Skeletal muscle tissue (tissue), 4 donors: ENCODE measurements around the gene CYP1B1. TPM values are rescaled to one million over a fixed set of nuclear protein-coding genes. Genes with fewer than 3 reads are reported as not detected.

Experiments
- H3K27ac ChIP-seq: one replicate; pipeline ENCODE4 v1.7.0; 2013; ENCODE audit warnings: mild to moderate bottlenecking, low read depth, low read length, inconsistent platforms
- H3K27me3 ChIP-seq, 3 donors: one replicate each; pipeline ENCODE4 v1.7.0; 2013; ENCODE audit warnings: low read length in 3 of 3; ENCODE audit not compliant: control insufficient read depth in 3 of 3, insufficient read depth in 3 of 3
- H3K36me3 ChIP-seq, 3 donors: one replicate each; pipeline ENCODE4 v1.7.0; 2013; ENCODE audit warnings: low read length in 3 of 3; ENCODE audit not compliant: control insufficient read depth in 3 of 3, insufficient read depth in 3 of 3
- H3K4me1 ChIP-seq, 3 donors: one replicate each; pipeline ENCODE4 v1.7.0; 2013; ENCODE audit warnings: low read length in 3 of 3, mild to moderate bottlenecking in 3 of 3; ENCODE audit not compliant: control insufficient read depth in 3 of 3, insufficient read depth in 3 of 3
- H3K4me3 ChIP-seq, 3 donors: one replicate each; pipeline ENCODE4 v1.7.0; 2013; ENCODE audit warnings: low read length in 3 of 3
- H3K9ac ChIP-seq, 3 donors: one replicate each; pipeline ENCODE4 v1.7.0; 2013; ENCODE audit warnings: low read length in 3 of 3, mild to moderate bottlenecking in 3 of 3, moderate library complexity in 2 of 3, low read depth in 1 of 3
- H3K9me3 ChIP-seq, 3 donors: one replicate each; pipeline ENCODE4 v1.7.0; 2013; ENCODE audit warnings: low read length in 3 of 3; ENCODE audit not compliant: control insufficient read depth in 3 of 3
- total RNA-seq: library from RNA; depleted of rRNA; stranded (reverse); fragments of >200 nt; gene quantifications from one replicate; pipeline ENCODE4 v1.2.3, GENCODE V29; 2014
- donor health status: Osteomylitis.

CYP1B1 gene
- total RNA-seq, 1 donor from 2014 or later = 4.7 TPM

DNA sequence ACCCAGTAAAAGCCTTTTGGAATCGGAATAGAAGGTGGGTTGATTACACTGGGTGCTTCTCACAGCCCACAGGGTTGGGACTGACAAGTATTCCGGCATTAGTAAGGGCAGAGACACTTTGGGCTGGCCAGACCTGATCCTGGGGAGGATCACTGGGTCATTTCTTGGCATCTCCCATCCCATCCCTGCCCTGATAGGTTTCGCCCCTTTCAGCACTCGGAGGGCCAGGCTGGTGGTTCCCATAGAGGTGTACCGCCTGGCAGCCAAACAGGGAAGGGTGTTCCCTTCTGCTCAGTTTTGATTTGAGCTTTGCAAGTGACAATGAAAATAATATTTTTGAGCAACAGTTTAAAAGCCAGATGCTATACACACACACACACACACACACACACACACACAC is 37.3 kb downstream of the CYP1B1 start:
- peak overlapping the region; percentile 55 to 69 (median 59) for H3K9ac ChIP-seq
- peaks cover 5 to 34% (median 22%) of the 10 kb centered on the region in 3 donors for H3K27me3 ChIP-seq
- H3K4me3 ChIP-seq = peak overlapping the region; percentile 49 to 64 (median 64)
- peak overlapping the region; percentile 56 for H3K27ac ChIP-seq
- H3K4me1 ChIP-seq = peaks cover 10 to 16% (median 11%) of the 10 kb centered on the region in 3 donors
- peaks cover 0 to 2% (median 0%) of the 10 kb centered on the region in 3 donors for H3K9me3 ChIP-seq
- no peaks in the 10 kb centered on the region for H3K36me3 ChIP-seq

DNA sequence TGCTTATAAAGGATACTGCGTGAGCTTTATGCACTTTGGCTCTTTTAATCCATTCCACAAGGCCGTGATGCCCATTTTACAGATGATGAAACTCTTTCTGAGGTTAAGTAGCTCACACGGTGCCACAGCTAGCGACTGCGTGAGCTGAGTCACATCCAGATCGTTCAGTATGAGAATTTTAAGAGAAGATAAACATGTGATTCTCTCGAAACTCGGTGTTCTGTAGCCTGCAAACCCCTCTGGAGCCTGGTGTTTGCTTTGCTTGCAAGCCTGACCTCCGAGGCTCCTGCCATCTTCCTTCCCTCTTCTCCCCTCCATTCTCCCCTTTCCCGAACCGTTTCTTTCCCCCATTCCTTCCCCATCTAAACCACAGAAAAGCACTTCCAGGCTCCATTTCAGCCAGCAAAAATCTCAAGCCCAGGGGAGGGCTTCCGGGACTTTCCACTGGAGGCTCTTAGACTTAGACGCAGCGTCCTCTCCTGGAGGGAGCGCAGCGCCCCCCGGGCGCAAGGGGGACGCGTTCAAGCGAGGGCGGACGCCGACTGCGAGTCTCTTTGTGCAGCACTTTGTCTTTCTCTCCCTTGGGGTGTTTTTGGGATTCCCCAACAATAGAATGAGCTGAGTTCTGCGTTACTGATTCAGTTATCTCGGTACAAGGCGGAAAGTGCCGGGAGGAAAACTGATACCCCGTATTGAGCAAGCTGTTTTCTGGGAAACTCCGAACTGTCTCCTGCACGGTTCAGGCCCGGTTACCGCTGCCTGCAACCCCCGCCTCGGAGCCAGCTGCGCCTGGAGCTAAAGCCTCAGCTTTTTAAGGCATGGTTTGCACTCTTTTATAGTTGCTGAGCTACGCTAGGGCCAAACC is 38.0 kb downstream of the CYP1B1 start:
- Histone ChIP-seq H3K27ac (peak overlapping the region; percentile 56), H3K9me3 (peaks cover 0 to 2% (median 0%) of the 10 kb centered on the region in 3 donors), H3K36me3 (no peaks in the 10 kb centered on the region), H3K4me1 (peaks cover 10 to 16% (median 11%) of the 10 kb centered on the region in 3 donors), H3K4me3 (peak overlapping the region; percentile 49 to 64 (median 64)), H3K9ac (peak overlapping the region; percentile 55 to 69 (median 59)), H3K27me3 (peaks cover 5 to 34% (median 22%) of the 10 kb centered on the region in 3 donors)

DNA sequence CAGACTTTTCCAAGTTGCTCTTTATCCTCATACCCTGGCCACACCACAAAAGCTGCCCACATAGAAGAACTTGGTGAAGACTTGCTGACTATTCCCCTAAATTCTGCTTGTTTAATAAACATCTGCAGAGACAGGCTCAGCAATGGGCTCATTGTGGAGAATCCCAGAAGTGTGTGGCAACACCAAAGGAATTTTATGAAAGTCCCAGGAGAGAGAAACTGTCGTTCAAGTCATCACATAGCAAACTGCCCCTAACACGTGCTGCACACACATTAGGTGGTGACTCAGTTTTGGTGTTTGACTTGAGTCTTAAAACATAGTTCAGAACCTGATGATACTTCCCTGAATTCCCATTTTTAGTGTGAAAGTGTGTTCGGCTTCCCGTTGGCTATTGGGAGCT is 38.6 kb downstream of the CYP1B1 start:
- peaks cover 5 to 34% (median 22%) of the 10 kb centered on the region in 3 donors for H3K27me3 ChIP-seq
- H3K4me3 ChIP-seq = no peak overlapping the region
- H3K4me1 ChIP-seq = peaks cover 10 to 16% (median 11%) of the 10 kb centered on the region in 3 donors
- no peak overlapping the region for H3K9ac ChIP-seq
- no peaks in the 10 kb centered on the region for H3K9me3 ChIP-seq
- no peaks in the 10 kb centered on the region for H3K36me3 ChIP-seq
- H3K27ac ChIP-seq = peak overlapping the region; percentile 51

DNA sequence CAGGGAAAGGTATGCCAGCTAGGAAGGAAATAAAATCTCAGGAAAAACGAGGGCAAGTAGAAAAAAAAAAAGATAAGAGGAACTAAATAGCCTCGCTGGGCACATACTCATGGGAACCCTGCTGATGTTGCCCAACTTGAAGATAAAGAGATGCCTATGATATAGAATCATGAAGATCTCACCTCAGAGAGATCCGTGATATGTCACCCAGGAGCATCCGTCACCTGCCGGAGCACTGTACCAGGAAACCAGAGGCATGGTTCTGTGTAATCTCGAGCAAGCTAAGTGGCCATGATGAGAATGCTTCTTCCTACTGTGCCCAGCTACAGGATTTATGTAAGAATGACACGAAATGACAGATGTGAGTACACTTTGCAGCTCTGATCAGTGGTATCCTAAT is 40.0 kb downstream of the CYP1B1 start:
- H3K9me3 ChIP-seq = no peaks in the 10 kb centered on the region

DNA sequence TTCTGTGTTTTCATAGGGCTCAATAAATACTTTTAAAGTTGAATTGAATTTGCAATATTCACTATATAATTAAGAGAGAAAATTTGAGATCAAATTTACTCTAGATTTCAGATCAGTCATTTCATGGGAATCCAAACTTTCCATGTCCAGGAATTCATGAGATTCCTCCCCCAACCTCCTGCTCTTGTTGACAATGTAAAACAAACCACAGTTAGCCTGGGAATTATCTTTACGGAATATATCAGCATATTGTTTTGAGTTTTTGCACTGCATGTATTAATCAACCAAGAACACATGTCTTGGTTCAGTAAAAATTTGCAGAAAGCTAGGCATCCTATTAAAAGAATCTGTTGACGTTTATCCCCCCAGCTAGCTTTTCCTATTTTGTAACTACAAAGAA is 42.3 kb downstream of the CYP1B1 start:
- Histone ChIP-seq H3K9me3 (no peaks in the 10 kb centered on the region), H3K36me3 (no peaks in the 10 kb centered on the region), H3K27ac (no peak overlapping the region), H3K4me3 (no peak overlapping the region), H3K4me1 (peaks cover 9 to 14% (median 10%) of the 10 kb centered on the region in 3 donors), H3K27me3 (peaks cover 0 to 27% (median 16%) of the 10 kb centered on the region in 3 donors), H3K9ac (no peak overlapping the region)

More for the DNA sequence above, 40.0 kb downstream of the CYP1B1 start:
- Histone ChIP-seq H3K27ac (no peak overlapping the region), H3K9ac (no peak overlapping the region), H3K4me1 (peaks cover 10 to 16% (median 11%) of the 10 kb centered on the region in 3 donors), H3K4me3 (no peak overlapping the region), H3K36me3 (no peaks in the 10 kb centered on the region), H3K27me3 (peaks cover 5 to 34% (median 22%) of the 10 kb centered on the region in 3 donors)

DNA sequence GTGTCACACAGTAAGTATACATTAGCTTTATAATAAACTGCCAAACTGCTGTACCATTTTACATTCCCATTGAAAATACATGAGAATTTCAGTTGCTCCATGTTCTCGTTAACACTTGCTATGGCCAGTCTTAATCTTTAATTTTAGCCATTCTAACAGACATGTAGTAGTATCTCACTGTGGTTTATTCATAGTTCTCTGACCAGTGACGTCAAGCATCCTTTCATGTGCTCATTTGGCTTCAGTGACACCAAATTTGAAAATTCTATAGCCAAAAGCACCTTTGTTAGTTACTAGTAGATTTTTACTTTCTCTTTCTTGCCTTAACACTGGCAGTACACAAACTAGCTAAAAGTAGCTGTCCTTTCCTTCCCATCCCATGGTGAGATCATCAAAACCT is 43.0 kb downstream of the CYP1B1 start:
- Histone ChIP-seq H3K9ac (no peak overlapping the region), H3K36me3 (no peaks in the 10 kb centered on the region), H3K4me1 (peaks cover 2 to 7% (median 4%) of the 10 kb centered on the region in 3 donors), H3K27me3 (peaks cover 0 to 20% (median 11%) of the 10 kb centered on the region in 3 donors), H3K27ac (no peak overlapping the region), H3K9me3 (no peaks in the 10 kb centered on the region), H3K4me3 (no peak overlapping the region)

DNA sequence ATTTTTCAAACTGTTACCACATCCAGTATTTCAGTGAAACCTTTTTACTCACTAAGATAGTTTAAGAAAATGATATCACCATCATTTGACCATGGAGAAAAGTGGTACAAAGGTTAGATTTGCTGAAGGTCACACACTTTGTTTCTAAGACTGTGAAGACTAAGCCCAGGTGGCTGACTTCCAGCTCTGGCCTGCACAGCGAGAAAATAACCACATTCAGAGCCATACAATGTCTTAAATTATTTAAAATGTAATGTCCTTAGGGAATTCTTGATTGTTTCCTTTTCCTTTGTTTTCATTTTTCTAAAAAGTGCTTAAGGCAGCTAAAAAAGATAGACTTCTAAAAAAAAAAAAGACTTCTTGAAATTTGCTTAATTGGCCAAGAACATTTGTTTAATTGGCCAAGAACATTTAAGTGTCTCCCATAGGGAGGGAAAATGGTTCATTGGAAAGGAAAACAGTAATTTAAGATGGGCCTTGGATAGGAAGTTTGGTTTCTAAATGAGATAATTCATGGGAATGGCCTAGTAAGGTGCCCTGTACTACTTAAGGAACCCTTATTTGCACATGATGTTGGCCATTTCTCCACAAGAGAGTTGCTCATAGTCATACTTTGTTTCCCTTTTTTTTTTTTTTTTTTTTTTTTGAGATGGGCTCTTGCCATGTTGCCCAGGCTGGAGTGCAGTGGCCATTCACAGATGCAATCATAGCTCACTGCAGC is 45.2 kb downstream of the CYP1B1 start:
- H3K9me3 ChIP-seq = no peaks in the 10 kb centered on the region
- no peak overlapping the region for H3K4me3 ChIP-seq
- no peaks in the 10 kb centered on the region for H3K36me3 ChIP-seq
- H3K27ac ChIP-seq = no peak overlapping the region
- no peak overlapping the region for H3K9ac ChIP-seq
- no peaks in the 10 kb centered on the region for H3K4me1 ChIP-seq
- H3K27me3 ChIP-seq = no peaks in the 10 kb centered on the region

DNA sequence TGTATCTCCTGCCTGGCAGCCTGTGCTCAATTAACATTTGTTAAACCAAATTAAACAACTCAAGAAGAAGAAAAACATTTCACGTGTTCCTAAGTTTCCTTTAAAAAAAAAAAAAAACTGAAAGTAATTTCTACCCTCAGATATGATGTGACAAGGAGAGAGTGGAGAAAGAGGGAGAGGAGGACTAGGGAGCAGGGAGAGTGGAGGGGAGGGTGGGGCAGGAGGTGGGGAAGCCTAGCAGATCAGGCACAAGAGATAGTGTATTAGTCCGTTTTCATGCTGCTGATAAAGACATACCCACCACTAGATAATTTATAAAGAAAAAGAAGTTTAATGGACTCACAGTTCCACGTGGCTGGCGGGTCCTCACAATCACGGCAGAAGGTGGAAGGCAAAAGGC is 46.4 kb downstream of the CYP1B1 start:
- H3K36me3 ChIP-seq = no peaks in the 10 kb centered on the region

DNA sequence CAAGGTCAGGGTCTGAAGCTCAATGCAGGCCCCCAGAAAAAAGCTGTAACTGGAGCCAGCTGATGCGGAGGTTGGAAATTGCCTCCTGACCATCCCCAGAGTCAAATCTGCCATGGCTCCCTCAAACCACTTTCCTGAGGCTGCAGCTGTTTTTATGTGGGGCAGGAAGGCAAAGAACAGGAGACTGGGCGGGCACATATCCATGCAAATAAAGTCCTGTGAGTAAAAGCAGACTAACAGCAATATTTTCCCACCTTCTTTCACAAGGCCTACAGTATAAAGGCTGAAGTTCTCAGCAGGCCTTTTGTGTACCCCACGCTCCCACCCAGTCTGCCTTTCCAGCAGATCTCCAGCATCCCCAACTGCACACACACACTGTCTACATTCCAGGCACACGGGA is 47.1 kb downstream of the CYP1B1 start:
- Histone ChIP-seq H3K27ac (no peak overlapping the region), H3K9me3 (no peaks in the 10 kb centered on the region), H3K9ac (no peak overlapping the region), H3K36me3 (no peaks in the 10 kb centered on the region), H3K4me1 (no peaks in the 10 kb centered on the region), H3K27me3 (no peaks in the 10 kb centered on the region), H3K4me3 (no peak overlapping the region)

More for the DNA sequence above, 46.4 kb downstream of the CYP1B1 start:
- Histone ChIP-seq H3K27me3 (no peaks in the 10 kb centered on the region), H3K4me1 (no peaks in the 10 kb centered on the region), H3K4me3 (no peak overlapping the region), H3K9ac (no peak overlapping the region), H3K9me3 (no peaks in the 10 kb centered on the region), H3K27ac (no peak overlapping the region)

DNA sequence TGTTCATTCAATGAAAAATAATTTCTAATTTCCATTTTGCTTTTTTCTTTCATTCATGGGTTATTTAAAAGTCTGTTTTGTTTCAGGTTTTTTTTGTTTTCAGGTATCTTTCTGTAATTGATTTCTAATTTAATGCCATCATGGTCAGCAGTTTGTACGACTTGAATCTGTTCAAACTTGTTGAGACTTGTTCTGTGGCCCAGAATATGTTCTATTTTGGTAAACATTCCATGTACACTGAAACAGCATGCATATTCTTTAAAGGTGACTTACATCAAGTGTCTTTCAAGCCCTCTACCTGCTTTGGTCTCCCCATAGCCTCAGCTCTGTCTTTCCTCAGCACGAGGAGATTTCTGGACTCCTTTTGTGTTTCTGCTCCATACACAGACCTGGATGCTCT is 49.1 kb downstream of the CYP1B1 start:
- Histone ChIP-seq H3K4me3 (no peak overlapping the region), H3K27me3 (no peaks in the 10 kb centered on the region), H3K4me1 (no peaks in the 10 kb centered on the region), H3K9me3 (no peaks in the 10 kb centered on the region), H3K9ac (no peak overlapping the region), H3K27ac (no peak overlapping the region), H3K36me3 (no peaks in the 10 kb centered on the region)
